ENCODE measurements around the gene SAMM50.

GRCh38 chr22:43951391-43951790 is 3.9 kb upstream of the SAMM50 start:
- TF ChIP-seq CTCF (IDR thresholded peaks at IDR 0.05) (no peak), POLR2A (IDR thresholded peaks at IDR 0.05) (no peak)
